ENCODE measurements around the gene PDE11A.

PDE11A gene

DNA sequence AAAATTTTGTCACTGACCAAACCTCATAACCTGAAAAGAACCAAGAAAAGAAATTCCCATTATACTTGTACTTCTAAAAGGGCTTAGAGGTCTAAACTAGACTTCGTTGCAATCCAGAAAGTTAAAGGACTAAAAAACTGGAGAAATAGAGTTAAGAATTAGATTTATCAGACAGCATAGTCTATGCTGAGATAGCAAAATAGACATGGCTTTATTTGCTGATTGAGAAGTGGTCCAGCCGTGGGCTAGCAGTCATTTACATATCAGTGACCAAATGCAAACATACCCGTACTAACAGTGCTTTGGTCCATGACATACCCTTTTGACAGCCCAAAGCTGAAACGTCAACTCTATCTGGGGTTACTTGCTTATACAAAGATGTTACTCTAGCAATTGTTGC lies 456.5 kb downstream of the PDE11A start:
- TF ChIP-seq, protein P1, sequence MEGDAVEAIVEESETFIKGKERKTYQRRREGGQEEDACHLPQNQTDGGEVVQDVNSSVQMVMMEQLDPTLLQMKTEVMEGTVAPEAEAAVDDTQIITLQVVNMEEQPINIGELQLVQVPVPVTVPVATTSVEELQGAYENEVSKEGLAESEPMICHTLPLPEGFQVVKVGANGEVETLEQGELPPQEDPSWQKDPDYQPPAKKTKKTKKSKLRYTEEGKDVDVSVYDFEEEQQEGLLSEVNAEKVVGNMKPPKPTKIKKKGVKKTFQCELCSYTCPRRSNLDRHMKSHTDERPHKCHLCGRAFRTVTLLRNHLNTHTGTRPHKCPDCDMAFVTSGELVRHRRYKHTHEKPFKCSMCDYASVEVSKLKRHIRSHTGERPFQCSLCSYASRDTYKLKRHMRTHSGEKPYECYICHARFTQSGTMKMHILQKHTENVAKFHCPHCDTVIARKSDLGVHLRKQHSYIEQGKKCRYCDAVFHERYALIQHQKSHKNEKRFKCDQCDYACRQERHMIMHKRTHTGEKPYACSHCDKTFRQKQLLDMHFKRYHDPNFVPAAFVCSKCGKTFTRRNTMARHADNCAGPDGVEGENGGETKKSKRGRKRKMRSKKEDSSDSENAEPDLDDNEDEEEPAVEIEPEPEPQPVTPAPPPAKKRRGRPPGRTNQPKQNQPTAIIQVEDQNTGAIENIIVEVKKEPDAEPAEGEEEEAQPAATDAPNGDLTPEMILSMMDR (IDR thresholded peaks at IDR 0.05) = no peak

DNA sequence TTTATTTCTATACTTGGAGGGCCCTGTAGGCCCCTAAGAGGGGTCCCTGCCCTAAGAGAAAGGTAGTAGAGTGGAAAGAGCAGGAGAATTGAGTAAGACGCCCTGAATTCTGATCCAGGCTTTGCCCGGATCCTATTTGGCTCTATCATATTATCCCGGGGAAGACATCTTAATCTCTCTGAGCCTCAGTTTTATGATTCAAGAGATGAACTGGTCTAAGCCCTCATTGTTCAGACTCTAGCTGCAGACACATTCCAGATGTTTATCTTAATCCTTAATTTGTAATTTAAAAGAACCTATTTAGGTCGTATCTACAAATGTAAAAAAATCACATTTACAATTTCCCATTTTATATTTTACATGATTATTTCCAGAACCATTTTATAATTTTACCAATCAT lies 459.9 kb downstream of the PDE11A start:
- Mint-ChIP-seq H3K9me3 (peaks cover 37% of the 10 kb centered on the region), H3K27me3 (ENCODE audit: low read depth, poor library complexity) (peaks cover 9% of the 10 kb centered on the region), H3K36me3 (ENCODE audit: low read depth) (peaks cover 26% of the 10 kb centered on the region), H3K4me3 (no peak overlapping the region), H3K4me1 (peaks cover 3% of the 10 kb centered on the region), H3K27ac (peak overlapping the region; percentile 31)
- TF ChIP-seq, protein P1 (IDR thresholded peaks at IDR 0.05) = no peak
- DNase-seq = no peak

More for the DNA sequence above, 456.5 kb downstream of the PDE11A start:
- peaks cover 11% of the 10 kb centered on the region for H3K4me1 Mint-ChIP-seq
- H3K27ac Mint-ChIP-seq = no peak overlapping the region
- H3K27me3 Mint-ChIP-seq (ENCODE audit: low read depth, poor library complexity) = peaks cover 12% of the 10 kb centered on the region
- H3K9me3 Mint-ChIP-seq = peaks cover 31% of the 10 kb centered on the region
- H3K4me3 Mint-ChIP-seq = no peak overlapping the region
- DNase-seq = no peak
- H3K36me3 Mint-ChIP-seq (ENCODE audit: low read depth) = peaks cover 18% of the 10 kb centered on the region

DNA sequence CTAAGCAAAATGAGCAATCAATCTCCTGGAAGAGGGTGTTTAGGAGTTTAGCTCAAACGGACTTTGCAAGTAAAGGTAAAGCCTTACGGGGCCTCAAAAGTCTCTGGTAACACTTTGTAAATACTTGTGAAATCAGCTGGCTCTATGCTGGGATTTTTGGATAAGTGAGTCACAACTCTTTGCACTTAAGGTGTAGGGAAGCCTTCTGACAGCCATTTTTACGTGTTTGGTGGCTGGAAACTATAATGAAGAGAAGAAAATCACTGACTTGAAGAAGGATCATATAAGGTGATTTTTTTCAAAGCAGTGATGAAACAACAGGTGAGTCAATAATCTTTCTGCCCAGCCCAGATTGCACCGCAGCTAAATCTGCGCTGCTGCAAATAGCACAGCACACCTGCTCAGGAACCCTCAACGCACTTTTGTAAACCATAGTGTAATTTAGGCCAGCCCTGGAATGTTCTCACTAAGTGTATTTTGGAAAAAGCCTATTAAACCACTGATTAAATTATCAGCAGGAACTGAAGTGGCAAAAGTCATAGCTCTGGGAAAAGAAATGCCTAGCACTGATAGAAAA lies 461.2 kb downstream of the PDE11A start:
- DNase-seq = no peak
- TF ChIP-seq, protein P1 (IDR thresholded peaks at IDR 0.05) = no peak
- Mint-ChIP-seq H3K4me1 (peaks cover 10% of the 10 kb centered on the region), H3K27me3 (ENCODE audit: low read depth, poor library complexity) (peaks cover 4% of the 10 kb centered on the region), H3K36me3 (ENCODE audit: low read depth) (peaks cover 20% of the 10 kb centered on the region), H3K27ac (no peak overlapping the region), H3K9me3 (peaks cover 29% of the 10 kb centered on the region), H3K4me3 (no peak overlapping the region)

DNA sequence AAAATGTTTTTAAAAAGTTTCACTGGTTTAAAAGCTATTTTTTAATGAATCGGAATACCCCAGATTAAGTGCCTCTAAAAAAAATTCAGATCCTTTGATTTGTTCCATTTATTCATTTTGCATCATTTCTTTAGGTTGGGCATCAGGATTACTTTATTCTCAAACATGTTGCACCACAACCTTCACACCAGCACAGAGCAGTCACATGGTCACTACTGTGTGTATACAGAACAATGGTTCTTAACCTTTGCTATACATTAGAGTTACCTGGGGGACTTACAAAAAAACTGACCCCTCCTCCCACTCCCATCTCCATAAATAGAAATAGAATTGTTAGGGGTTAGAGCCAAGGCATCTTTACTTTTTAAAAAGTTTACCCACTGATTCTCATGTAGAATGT lies 461.8 kb downstream of the PDE11A start:
- peaks cover 16% of the 10 kb centered on the region for H3K36me3 Mint-ChIP-seq (ENCODE audit: low read depth)
- TF ChIP-seq, protein P1 (IDR thresholded peaks at IDR 0.05) = no peak
- no peak overlapping the region for H3K27ac Mint-ChIP-seq
- H3K9me3 Mint-ChIP-seq = peaks cover 24% of the 10 kb centered on the region
- H3K27me3 Mint-ChIP-seq (ENCODE audit: low read depth, poor library complexity) = peaks cover 4% of the 10 kb centered on the region
- peaks cover 8% of the 10 kb centered on the region for H3K4me1 Mint-ChIP-seq
- DNase-seq = no peak
- H3K4me3 Mint-ChIP-seq = no peak overlapping the region

DNA sequence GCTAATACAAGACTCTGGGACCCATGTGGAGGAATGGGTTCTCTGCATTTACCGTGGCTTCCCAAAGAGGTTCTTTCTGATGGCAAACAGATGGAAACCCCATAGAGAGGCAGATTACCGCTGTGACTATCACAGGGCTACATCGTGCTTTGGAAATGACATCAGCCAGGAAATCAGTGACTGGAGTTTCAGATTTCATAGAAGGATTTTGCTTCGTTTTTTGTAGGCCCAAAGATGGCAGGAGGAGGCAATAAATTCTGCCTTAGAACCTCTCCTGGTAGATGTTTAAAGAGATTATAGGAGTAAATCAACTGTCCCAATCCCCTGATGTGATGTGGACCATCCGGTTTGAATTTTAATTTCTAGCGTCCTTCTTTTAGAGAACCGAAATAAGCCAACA lies 465.9 kb downstream of the PDE11A start:
- Mint-ChIP-seq H3K36me3 (ENCODE audit: low read depth) (peaks cover 11% of the 10 kb centered on the region), H3K27ac (no peak overlapping the region), H3K4me3 (no peak overlapping the region), H3K27me3 (ENCODE audit: low read depth, poor library complexity) (no peaks in the 10 kb centered on the region), H3K9me3 (peaks cover 24% of the 10 kb centered on the region), H3K4me1 (peaks cover 30% of the 10 kb centered on the region)
- no peak for DNase-seq
- TF ChIP-seq, protein P1 (IDR thresholded peaks at IDR 0.05) = no peak

Data from nephron progenitor cell (in vitro differentiated cells).